Muscle of back (tissue), 11 donors: ENCODE data around the gene CIZ1. TPM values are rescaled to one million over a fixed set of nuclear protein-coding genes. Genes with fewer than 3 reads are reported as not detected.

ENCODE experiments used
- DNase-seq, 3 donors: peaks; one replicate each; pipeline versions ENCODE4 v3.0.0 to v3.0.0-alpha.2; 2013
- polyA plus RNA-seq, 10 donors: library from polyadenylated mRNA; unstranded; fragments of 120-200 nt; gene quantifications; one replicate each; pipeline ENCODE4 v1.2.1, GENCODE V29; 2013; ENCODE audit not compliant: insufficient read length in 10 of 10

Gene CIZ1
- polyA plus RNA-seq, 10 donors = 84.8 to 128 (median 99.1) TPM

DNA sequence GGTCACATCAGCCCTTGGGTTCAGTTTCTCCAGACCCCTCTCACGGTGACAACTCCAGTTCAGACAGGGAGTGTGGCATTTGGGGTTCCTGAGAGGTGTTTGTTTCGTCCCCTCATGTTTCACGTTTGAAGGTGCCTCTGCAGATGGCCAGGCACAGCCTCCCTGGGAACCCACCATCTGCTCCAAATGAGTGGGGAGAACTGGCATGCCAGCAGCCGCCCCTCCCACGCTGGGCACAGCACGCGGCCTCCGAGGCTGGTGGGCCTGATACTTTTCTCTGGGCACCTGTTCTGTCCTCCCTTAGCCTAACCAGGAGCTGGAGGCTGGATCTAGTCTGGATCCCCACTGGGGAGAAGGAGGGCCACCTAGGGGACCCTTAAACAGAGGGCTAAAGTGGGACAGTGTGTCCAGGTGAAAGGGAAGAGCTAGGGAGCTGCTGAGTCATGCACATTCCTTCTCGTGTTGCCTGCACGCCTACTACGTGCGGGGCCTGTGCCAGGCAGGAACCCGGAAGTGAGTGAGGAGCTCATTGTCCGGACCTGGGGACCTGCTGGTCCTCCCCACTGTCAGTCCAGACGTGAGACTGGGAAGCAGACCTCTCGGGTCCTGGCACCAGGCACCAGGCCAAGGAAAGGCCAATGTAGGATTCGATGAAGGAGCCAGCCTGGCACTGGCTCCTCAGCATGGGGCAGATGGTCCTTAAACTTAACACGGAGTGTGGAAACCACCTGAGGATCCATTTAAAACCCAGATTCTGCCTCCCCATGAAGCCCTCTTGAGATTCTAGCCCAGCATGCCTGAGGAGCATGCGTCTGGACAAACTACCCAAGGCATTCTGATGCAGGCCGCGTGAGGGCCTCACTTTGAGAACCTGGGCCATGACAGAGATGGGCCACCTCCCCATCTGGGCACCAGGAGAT lies 23.5 kb upstream of the CIZ1 start:
- no peak for DNase-seq

DNA sequence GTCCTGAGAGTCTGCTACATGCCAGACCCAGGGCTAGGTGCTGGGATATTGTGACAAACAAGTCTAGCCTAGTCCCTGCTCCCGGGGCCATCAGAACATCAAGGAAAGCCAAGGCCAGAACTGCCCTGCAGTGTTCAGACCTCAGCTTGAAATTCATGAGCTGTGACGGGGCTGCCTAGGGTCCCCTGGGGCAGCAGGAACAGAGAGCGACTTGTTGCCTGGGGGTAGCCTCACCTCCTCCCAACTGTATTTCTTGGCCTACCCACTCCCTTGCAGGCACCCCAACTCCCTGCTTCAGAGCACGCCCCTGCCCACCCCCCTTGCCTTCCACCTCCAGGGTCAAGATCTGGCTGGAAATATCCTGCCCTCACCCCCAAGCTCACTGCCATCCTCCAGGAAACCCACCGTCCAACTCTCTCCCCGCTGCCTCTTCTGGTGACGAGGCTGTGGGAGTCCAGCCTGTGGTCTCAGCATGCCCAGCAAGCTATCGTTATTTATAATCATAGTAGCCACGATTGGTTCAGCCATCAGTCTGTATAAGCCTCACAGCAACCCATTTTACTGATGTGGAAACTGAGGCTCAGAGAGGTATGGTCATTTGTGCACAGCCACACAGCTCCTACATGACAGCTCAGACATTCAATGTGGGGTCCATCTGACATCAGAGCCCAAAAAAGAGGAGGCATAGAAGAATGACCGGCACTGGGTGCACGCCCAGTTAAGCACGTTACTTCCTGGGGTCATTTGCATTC lies 22.6 kb upstream of the CIZ1 start:
- DNase-seq = no peak

DNA sequence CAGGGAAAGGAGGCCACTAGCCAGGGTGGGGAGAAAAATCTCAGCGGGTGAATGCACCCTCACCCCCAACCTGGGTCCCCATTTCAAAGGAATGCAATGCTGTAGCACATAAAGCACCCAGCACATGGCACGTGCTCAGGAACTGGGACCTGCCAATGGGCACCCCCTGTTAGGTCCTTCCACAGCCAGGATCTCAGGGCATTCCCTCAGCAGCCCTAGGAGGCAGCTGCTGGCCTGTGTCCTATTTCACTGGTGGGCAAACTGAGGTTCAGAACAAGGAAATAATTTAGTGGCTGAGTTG lies 20.6 kb upstream of the CIZ1 start:
- DNase-seq = no peak

DNA sequence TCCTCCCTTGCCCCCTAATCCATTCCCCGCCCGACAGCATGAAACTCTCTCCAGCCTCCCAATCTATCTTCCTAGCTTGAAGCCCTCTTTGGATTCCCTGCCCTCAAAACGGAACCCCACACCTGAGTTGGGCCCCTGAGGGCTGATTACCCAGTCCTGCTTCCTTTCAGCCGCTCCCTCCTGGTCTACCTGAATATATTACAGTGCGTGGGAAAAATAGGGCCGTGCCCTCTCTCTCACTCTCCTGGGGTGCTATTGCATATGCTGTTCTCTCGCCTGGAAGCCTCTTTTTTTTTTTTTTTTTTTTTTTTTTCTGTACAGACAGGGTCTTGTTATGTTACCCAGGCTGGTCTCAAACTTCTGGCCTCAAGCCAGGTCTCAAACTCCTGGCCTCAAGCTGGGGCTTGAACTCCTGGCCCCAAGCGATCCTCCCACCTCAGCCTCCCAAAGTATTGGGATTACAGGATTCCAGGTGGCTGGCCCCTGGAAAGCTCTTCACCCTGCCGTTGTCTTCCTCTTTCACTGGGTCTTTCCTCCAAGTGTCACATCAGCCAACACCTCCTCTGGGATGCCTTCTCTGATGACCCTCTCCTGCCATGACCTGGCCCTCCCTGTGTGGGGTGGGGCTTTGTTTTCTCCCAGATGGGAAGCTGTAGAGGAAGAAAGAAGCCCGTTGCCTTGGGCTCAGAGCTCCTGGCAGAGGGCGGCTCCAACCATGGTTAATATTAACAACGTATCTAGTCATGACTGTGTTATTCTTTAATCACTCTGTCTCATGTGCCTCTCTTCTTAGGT lies 20.0 kb upstream of the CIZ1 start:
- no peak for DNase-seq

DNA sequence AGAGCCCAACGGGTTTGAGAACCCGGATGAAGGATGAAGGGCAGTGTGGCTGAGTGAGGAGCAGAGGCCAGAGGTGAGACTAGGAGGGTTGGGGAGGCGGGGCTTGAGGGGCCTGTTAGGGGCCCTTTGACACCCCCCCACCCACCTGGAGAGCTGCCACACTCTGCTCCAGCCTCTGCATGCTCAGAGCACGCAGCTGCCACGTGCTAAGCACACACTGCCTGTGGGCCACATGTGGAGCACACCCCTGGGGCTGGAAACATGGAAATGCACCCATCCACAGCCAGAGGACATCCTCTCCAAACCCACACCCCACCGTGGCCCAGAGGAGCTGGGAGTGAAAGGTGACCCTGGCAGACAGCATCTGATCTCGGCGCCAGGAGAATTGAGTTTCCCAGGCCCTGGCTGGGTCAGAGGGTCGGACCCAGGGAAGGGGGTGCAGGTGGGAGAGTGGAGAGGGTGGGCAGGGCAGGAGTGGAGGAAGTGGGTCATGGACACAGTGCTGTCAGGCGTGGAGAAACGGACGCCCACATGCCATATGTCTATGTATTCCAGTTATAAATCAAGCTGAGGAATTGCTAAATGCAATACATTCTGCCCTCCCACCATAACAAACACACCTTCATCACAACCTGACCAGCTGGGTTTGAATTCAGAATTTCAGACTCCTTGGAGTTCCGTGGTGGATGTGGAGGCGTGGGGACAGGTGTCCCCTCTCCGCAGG lies 17.7 kb upstream of the CIZ1 start:
- DNase-seq = no peak

DNA sequence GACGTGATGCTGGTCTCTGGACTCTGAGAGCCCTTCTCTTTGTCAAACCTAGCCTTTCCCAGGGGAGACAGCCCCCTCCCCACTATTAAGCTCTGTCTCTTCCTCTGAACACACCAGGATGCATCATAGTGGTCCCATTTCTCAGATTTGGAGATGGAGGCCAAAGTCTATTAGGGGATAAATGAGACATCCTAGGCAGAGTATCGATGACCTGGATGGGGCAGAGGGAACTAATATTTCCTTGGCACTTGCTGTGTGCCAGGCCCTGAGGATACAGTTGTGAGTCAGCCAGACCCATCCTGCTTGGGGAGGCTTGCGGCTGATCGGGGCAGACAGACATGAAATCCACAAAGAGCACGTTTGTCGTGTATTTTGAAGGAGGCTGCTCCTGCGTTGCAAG lies 17.0 kb upstream of the CIZ1 start:
- no peak for DNase-seq

DNA sequence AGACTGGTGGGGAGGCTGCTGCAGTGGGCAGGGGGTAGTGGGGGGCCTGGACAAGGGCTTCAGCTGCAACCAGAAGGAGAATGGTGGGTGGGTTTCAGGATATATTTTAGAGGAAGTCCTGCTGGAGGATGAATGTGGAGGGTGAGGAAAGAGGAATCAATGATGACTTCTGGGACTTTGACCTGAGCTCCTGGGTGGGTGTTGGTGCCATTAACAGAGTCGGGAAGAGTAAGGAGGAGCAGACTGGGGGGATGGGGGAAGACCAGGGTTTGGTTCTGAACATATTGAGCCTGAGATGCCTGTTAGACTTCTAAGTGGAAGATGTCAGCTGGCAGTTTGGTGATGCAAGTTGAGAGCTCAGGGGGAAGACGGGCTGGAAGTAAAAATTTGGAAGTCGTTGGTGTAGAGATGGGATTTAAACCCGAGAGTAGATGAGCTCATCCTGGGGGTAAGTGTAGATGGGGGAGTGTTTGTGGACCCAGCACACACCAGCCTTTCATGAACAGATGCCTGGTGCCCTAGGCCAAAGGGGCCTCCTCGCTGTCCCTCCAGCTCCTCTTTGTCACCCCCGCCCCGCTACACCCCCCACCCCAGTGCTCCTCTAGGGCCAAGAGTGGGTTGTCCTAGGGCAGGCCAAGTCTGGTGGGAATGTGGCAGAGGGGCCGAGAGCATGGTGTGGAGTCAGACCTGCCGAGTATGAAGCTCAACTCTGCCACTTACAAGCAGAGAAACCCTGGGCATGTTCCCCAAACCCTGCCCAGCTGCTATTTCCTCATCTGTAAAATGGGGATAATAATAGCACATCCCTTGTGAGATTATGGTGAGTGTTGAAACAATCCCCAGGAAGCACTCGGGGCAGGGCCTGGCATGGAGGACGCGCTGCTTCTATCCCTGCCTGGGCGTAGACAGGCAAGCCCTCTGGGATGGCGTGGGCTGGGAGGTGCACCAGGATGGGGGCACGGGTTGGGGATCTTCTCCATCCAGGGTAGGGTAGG lies 15.8 kb upstream of the CIZ1 start:
- DNase-seq = no peak

DNA sequence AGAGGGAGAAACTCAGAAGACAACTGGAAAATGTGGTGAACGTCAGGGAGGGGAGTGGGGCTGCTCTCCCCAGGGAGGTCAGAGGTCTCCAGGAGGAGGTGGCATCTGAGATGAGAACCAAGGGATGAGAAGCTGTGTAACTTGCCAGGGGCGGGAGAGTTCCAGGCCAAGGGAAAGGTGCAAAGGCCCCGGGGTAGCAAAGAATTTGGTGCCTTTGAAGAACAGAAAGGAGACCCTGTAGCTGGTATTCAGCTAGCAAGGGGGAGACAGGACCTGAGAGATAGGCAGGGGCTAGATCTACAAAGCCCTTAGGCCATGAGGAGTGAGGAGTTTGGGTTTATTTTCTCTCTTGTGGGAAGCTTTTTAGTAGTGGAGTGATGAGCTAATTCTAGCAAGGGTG lies 15.1 kb upstream of the CIZ1 start:
- no peak for DNase-seq

DNA sequence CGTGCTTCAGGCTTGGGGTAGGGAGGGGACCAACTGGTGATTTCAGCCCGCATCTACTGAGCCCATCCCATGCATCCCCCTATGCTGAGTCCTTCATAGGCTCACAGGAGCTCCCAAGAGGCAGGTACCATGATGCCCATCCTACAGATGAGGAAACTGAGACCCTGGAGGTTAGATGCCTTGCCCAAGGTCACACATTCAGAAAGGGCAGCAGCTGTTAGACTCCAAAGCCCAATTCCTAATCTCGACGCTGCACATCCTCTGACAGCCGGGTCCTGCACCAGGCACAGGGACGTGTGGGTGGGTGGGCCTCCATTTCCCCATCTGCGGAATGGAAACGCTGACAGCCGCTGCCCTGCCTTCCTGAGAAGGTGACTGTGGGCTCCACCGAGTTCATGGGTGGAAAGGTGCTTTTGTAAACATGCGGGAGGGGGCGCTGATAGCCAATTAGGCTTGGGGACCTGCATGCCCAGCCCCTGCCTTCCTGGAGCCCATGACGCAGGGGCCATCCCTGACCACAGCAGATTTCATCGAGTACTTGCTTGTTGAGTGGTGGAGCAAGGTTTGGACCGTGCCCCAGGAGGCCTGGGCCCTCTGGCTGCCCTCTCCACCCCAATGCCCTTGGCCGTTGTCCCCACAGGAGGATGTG lies 14.0 kb upstream of the CIZ1 start:
- no peak for DNase-seq

DNA sequence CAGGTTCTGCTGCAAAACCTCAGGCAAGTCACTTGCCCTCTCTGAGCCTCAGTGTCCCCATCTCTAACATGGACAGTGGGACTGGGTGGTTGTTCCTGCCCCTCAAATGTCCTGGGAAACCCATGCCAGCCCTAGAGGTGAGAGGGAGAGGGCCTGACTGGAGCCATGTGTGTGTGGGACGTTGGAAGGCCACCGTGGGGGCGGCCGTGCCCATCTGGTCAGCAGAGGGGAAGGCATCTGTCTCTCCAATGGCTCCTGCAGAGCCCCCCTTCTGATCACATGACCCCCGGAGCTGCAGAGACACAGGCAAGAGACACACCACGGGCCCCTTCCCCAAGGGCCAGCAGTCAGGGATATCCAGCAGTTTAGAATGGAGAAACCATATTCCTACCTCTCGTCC lies 13.5 kb upstream of the CIZ1 start:
- no peak for DNase-seq

DNA sequence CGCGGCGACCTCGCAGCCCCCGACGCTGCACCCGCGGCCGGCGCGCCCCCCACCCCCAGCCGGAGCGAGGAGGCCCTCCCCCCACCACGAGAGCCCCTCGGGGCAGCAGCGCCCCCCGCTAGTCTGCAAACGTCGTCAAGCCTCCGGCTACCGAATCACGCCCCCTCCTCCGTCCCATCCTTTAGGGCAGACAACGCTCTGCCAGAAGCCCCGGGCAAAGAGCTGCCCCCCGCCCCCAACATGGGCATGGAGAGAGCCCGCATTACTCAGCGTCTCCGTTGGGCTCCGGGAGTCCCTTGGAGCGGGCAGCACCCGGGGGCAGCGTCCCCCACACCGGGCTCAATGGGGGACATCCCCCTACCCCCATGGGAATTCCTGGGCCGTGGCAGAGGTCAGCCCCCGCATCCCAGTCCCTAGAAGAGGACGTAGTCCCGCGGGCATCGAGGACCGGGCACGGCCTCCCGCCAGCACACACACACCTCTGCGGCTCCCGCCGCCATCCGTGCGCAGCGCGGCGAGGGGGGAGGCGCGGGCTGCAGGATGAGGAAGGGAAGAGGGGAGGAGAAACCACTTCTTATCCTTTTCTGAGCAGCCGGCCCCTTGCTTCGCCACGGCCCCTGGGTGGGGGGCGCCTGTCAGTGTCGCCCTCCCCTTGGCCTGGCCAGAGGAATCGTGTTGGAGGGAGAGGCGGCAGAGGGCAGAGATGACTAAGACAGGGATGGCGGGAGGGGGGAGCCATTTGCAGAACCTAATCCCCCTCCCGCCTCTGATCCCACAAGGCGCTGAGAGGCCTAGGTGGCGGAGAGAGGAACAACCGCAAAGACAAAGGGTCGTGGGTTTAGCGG lies 12.6 kb upstream of the CIZ1 start:
- peak; percentile 20 to 81 (median 42) for DNase-seq

DNA sequence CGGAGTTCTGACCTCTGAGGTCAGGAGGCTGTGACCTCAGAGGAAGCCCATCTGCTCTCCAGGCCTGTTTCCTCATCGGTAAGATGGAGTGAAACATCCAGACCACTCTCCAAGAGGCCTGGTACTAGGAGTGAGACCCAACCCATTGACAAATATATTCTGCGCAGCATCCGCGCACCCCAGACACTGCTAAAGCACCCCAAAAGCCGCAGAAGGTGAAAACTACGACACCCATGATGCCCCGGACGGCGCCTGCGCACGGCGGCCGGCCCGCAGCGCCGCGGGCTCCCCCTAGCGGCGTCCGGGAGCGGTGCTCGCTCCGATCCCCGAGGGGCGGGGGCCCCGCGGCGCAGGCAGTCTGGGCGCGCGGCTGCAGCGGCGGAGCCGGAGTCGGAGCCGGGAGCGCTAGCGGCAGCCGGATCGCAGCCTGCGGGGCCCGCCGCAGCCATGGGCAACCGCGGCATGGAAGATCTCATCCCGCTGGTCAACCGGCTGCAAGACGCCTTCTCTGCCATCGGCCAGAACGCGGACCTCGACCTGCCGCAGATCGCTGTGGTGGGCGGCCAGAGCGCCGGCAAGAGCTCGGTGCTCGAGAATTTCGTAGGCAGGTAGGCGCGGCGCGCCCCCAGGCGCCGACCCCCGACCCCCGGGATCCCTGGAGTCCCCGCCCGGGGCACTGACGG lies 11.8 kb upstream of the CIZ1 start, which contains the start of gene DNM1:
Gene DNM1 (plus strand): TSS at position 356 of the 683 bp plus-strand sequence. CDS start 92 bp downstream, at position 448.
- DNase-seq = peak; percentile 60 to 87 (median 79)

DNA sequence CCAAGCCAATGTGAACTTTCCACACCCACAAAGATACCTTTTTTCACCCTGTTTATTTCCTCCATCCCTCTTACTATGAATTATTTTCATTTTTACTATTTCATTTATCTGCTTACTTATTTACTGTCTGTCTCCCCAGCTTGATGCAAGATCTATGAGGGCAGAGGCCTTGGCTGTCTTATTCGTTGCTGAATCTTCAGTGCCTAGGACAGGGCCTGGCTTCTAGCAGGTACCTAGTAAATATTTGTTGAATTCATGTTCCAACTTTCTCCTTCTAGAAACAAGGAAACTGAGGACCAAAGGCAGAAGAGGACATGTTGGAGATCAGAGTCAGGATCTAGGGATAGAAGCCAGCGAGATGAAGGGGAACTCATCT lies 11.3 kb upstream of the CIZ1 start:
- DNase-seq = no peak

DNA sequence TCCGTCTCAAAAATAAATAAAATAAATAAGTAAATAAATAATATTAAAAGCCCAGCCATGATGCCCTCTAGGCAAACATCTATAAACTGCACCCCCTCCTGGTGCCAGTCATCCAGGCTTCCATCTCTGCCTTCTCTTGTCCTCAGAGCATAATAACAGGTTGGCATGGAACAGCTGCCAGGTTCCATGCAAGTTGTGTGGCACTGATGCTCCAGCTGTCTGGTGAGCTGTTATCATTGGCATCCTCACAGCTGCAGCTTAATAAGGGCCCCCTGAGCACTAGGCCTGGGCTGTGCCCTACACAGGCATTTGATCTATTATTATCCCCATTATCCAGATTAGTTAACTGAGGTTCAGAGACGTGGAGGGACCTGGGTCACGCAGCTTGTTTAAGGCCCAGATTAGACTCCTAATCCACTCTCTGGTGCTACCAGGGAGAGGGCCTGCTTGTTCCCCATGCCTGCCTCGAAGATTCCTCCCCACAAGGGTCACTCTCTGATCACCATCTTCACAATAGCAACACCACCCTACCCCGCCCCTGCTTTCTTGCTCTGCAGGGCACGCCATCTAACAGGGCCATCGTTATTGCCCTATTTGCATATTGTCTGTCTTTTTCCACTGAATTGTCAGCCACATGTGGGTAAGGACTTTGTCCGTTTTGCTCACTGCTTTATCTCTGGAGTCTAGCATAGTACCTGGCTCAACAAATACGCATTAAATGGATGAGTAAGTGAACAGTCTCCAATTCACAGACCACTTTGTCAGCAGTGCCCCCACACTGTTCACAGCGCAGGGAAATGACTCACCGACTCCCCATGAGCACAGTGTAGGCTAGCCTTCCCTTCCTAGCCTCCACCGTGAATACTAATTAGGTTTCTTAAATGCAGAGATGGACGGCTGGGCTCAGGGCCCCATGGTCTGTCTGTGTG lies 10.3 kb upstream of the CIZ1 start:
- DNase-seq = no peak

DNA sequence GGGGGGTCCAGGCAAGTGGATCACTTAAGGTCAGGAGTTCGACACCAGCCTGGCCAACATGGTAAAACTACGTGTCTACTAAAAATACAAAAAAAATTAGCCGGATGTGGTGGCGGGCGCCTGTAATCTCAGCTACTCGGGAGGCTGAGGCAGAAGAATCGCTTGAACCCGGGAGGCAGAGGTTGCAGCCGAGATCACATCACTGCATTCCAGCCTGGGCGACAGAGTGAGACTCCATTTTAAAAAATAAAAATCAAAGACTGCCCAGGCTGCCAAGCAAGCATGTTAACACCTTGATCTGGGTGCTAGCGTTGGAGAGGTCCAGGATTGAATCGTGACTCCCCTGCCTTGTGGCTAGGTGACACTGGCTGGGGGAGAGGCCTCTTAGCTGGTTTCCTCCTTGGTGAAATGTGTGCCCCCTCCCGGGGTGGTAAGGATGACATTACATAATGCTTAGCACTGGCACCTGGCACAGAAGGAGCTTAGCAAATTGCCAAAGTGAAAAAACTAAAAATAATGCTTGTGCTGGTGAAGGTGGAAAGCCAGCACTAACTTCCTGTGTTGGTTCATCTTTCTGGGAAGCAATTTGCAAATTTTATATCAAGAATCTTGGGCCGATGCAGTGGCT lies 2.2 kb upstream of the CIZ1 start:
- DNase-seq = no peak

DNA sequence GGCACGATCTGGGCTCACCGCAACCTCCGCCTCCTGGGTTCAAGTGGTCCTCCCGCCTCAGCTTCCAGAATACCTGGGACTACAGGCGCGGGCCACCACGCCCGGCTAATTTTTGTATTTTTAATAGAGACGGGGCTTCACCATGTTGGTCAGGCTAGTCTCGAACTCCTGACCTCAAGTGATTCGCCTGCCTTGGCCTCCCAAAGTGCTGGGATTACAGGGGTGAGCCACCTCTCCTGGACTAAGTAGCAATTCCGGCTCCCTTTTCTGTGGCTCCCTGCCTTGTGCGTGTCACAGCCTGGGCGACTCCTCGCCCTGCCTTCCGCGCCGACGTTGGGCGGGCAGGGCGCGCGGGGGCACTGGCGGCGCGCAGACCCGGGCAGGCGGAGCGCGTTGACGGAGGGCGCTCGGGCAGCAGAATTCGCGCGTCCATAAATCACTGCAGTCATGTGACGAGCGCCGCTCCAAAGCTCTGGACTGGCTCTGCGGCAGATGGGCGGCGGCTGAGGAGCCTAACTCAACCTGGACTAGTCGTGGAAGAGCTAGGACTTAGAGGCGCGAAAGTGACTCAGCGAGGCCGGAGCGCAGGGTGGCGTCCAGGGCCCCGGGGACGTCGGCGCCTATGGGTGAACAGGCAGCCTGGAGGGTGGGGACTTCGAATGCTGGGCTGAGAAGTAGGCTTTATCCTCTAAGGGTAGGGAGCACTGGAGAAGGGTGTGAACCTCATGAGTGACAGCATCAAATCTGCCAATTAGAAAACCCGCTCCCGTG lies 1.4 kb upstream of the CIZ1 start:
- peak; percentile 83 to 90 (median 84) for DNase-seq
